ENCODE measurements around the gene UNCX. TPM values are rescaled to one million over a fixed set of nuclear protein-coding genes. Genes with fewer than 3 reads are reported as not detected.
A peak's percentile ranks its signal among the peaks of the same experiment; 100 is the strongest.
"Not testable (repeated sequence)": the region's sequence is repeated elsewhere in the genome, so short reads cannot be mapped to it uniquely, and the experiment has no call there.

UNCX gene
- total RNA-seq, 2 donors from 2014 or later: 0.13 TPM; not detected in 1

- DNase-seq: peak; percentile 83
- H3K9me3 Mint-ChIP-seq: peaks cover 9% of the 10 kb centered on the region
- no peak overlapping the region for H3K27ac Mint-ChIP-seq
- Histone ChIP-seq H3K27ac (ENCODE audit: low read depth, low read length) (no peak overlapping the region), H3K4me1 (ENCODE audit: control insufficient read depth, insufficient read depth, low read length) (no peaks in the 10 kb centered on the region), H3K36me3 (ENCODE audit: control insufficient read depth, insufficient read depth, low read length) (no peaks in the 10 kb centered on the region), H3K9ac (ENCODE audit: extremely low read depth, low read length, poor library complexity, severe bottlenecking) (no peak overlapping the region), H3K4me3 (ENCODE audit: low read length) (no peak overlapping the region), H3K27me3 (ENCODE audit: control insufficient read depth, insufficient read depth, low read length, poor library complexity, severe bottlenecking) (peaks cover 13% of the 10 kb centered on the region), H3K9me3 (ENCODE audit: control insufficient read depth, low read length) (no peaks in the 10 kb centered on the region)
- H3K4me3 Mint-ChIP-seq: no peak overlapping the region
- no peaks in the 10 kb centered on the region for H3K4me1 Mint-ChIP-seq
- no peaks in the 10 kb centered on the region for H3K36me3 Mint-ChIP-seq (ENCODE audit: low read depth)
- WGBS, 2 experiments (ENCODE audit: insufficient coverage in 1 of 2, insufficient read length in 1 of 2): 46 to 64% methylated on average over 27 to 36 of the region's 36 CpGs
- peaks cover 25% of the 10 kb centered on the region for H3K27me3 Mint-ChIP-seq (ENCODE audit: insufficient read depth)
- peak; percentile 58 for TF ChIP-seq CTCF (conservative IDR thresholded peaks at IDR 0.05)
Observed at GRCh38 chr7:1193593-1194424, 38.9 kb upstream of the UNCX start.

GRCh38 chr7:1196441-1196840, 36.2 kb upstream of the UNCX start:
- not testable (repeated sequence) for H3K9me3 ChIP-seq (ENCODE audit: control insufficient read depth, low read length); H3K4me3 ChIP-seq (ENCODE audit: low read length); H3K9me3 Mint-ChIP-seq; H3K36me3 ChIP-seq (ENCODE audit: control insufficient read depth, insufficient read depth, low read length); H3K4me1 ChIP-seq (ENCODE audit: control insufficient read depth, insufficient read depth, low read length); H3K27ac Mint-ChIP-seq; H3K9ac ChIP-seq (ENCODE audit: extremely low read depth, low read length, poor library complexity, severe bottlenecking); H3K36me3 Mint-ChIP-seq (ENCODE audit: low read depth); DNase-seq; H3K27ac ChIP-seq (ENCODE audit: low read depth, low read length); H3K4me3 Mint-ChIP-seq; H3K4me1 Mint-ChIP-seq
- WGBS, 2 experiments (ENCODE audit: insufficient coverage in 1 of 2, insufficient read length in 1 of 2): no CpG with 5 or more reads among the region's 4 CpGs
- peaks cover 20% of the 10 kb centered on the region for H3K27me3 Mint-ChIP-seq (ENCODE audit: insufficient read depth)
- peaks cover 13% of the 10 kb centered on the region for H3K27me3 ChIP-seq (ENCODE audit: control insufficient read depth, insufficient read depth, low read length, poor library complexity, severe bottlenecking)

- Histone ChIP-seq H3K36me3 (ENCODE audit: control insufficient read depth, insufficient read depth, low read length) (no peaks in the 10 kb centered on the region), H3K4me3 (ENCODE audit: low read length) (no peak overlapping the region), H3K4me1 (ENCODE audit: control insufficient read depth, insufficient read depth, low read length) (no peaks in the 10 kb centered on the region), H3K9ac (ENCODE audit: extremely low read depth, low read length, poor library complexity, severe bottlenecking) (no peak overlapping the region), H3K27me3 (ENCODE audit: control insufficient read depth, insufficient read depth, low read length, poor library complexity, severe bottlenecking) (peaks cover 13% of the 10 kb centered on the region), H3K9me3 (ENCODE audit: control insufficient read depth, low read length) (no peaks in the 10 kb centered on the region), H3K27ac (ENCODE audit: low read depth, low read length) (no peak overlapping the region)
- 82 to 92% methylated on average over 4 to 6 of the region's 6 CpGs for WGBS, 2 experiments (ENCODE audit: insufficient coverage in 1 of 2, insufficient read length in 1 of 2)
- Mint-ChIP-seq H3K4me3 (no peak overlapping the region), H3K27ac (no peak overlapping the region), H3K9me3 (no peaks in the 10 kb centered on the region), H3K27me3 (ENCODE audit: insufficient read depth) (peaks cover 20% of the 10 kb centered on the region), H3K36me3 (ENCODE audit: low read depth) (no peaks in the 10 kb centered on the region), H3K4me1 (no peaks in the 10 kb centered on the region)
- DNase-seq: no peak
- no peak for TF ChIP-seq CTCF (conservative IDR thresholded peaks at IDR 0.05)
Observed at GRCh38 chr7:1196950-1197349, 35.7 kb upstream of the UNCX start.
